Measurements from ENCODE around the gene PKP1.
"Not testable (repeated sequence)": the region's sequence is repeated elsewhere in the genome, so short reads cannot be mapped to it uniquely, and the experiment has no call there.

The PKP1 gene, protein sequence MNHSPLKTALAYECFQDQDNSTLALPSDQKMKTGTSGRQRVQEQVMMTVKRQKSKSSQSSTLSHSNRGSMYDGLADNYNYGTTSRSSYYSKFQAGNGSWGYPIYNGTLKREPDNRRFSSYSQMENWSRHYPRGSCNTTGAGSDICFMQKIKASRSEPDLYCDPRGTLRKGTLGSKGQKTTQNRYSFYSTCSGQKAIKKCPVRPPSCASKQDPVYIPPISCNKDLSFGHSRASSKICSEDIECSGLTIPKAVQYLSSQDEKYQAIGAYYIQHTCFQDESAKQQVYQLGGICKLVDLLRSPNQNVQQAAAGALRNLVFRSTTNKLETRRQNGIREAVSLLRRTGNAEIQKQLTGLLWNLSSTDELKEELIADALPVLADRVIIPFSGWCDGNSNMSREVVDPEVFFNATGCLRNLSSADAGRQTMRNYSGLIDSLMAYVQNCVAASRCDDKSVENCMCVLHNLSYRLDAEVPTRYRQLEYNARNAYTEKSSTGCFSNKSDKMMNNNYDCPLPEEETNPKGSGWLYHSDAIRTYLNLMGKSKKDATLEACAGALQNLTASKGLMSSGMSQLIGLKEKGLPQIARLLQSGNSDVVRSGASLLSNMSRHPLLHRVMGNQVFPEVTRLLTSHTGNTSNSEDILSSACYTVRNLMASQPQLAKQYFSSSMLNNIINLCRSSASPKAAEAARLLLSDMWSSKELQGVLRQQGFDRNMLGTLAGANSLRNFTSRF

DNA sequence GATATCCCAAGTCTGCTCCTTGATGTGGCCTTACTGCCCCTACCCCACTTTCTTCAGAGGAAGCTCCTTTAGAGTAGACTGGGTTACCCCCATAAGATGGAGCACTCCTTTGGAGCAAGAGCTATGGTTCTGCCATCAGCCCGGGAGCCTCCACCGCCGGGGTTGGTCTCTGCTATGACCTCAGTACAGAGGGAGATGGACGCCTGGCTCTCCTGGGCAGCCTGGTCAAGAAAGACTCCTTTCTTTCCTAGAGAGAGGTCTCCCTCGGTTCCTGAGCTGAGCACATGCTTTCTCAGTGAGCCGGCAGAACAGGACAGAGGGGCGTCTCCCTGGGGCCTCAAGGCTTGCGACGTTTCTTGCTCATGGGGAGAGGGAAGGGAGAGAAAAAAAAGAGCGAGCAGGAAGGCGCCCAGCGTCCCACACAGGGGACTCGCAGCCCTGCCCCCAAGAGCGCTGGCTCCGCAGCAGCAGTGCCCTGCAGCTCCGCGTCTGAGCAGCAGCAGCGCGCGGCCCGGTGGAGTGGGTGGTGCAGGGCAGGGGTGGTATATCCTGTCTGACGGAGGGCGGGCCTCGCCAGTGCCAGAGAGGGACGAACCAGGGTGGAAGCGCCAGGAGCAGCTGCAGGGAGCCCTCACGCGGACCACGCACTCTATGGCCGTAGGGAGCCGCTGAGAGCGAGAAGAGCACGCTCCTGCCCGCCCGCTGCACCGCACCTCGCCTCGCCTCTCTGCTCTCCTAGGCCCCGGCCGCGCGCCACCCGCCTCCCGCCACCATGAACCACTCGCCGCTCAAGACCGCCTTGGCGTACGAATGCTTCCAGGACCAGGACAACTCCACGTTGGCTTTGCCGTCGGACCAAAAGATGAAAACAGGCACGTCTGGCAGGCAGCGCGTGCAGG is at the start of gene PKP1:
TSS of gene PKP1 (plus strand) at position 576 of the 899 bp plus-strand sequence. CDS start at position 773, 197 bp downstream.
- DNase-seq: no peak

DNA sequence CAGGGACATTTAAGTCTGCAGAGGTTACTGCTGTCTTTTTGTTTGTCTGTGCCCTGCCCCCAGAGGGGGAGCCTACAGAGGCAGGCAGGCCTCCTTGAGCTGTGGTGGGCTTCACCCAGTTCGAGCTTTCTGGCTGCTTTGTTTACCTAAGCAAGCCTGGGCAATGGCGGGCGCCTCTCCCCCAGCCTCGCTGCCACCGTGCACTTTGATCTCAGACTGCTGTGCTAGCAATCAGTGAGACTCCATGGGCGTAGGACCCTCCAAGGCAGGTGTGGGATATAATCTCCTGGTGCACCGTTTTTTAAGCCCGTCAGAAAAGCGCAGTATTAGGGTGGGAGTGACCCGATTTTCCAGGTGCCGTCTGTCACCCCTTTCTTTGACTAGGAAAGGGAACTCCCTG is 43.7 kb upstream of the PKP1 start:
- not testable (repeated sequence) for DNase-seq

DNA sequence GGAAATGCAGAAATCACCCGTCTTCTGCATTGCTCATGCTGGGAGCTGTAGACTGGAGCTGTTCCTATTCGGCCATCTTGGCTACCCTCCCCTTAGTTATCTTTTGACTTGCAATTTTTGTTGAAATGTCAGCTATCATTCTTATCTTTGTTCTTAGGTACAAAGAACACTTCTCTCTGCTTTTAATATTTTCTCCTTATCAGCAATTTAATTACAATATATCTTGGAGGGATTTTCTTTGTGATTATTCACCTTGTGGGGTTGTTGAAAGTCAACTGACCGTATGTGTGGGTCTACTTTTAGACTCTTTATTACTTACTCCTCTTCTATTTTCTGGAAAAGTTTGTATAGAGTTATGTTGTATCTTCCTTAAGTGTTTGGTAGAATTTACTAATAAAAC is 43.1 kb upstream of the PKP1 start:
- DNase-seq: no peak

DNA sequence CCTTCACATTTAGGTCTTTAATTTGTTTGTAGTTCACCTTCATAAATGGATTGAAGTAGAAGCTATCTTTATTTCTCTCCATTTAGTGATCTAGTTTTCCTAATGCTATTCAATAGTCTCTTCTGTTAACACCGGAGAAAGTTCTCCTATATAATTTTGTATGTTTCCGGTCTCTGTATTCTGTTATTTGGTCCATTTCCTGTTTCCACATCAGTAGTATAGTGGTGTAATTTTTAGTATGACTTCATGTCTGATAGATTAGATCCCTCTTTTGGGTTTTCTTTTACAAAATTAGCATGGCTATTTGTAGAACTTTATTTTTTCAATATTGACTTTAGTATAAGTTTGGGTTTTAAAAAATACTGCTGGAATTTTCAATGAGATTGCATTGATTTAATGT is 41.6 kb upstream of the PKP1 start:
- no peak for DNase-seq

DNA sequence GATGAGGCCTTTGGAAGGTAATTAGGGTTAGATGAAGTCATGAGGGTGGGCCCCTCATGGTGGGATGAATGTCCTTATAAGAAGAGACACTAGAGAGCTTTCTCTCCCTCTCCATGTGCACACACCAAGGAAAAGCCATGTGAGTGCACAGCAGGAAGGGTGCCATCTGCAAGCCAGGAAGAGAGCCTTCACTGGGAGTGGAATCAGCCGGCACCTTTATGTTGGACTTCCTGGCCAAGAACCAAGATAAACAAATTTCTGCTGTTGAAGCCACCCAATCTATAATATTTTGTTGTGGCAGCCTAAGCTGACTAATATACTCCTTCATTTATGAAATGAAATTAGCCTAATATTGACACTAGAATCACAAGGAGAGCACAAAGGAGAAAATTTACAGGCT is 38.2 kb upstream of the PKP1 start:
- DNase-seq: no peak

DNA sequence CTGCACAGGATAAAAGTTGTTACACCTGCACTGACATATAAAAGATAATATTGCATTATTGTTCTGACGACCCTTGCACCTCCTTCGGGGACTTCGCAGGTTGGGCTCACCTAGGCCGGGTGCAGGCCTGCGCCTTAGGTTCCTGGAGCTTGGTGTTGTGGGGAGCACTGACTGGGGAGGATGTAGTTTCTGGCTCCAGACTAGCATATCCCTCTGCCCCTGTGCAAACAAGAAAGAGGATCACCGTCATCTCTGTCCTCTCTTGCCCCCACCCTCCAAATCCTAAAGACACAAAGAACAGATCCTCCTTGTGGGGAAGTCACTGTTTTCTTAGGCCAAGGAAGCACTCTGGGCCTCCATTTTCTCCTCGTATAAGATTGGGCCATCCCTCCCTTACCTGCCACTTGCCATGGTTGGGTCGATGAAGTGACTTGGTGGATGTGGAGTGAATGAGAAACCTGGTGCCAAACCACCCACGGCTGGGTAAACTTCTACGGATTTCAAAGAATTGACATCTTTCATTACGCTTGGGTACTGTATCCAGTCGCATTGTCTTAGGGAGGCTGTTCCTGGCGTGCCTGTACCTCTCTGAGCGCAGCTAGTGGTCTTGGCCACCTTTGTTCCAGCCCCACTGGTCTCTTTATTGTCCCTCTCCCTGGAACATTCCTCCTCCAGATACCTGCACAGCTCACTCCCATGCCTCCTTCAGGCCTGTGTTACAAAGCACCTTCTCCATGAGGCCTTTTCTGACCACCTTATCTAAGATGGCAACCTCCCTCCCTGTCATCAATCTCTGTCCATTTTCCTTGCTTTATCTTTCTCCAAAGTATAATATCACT is 34.4 kb upstream of the PKP1 start:
- DNase-seq: no peak

DNA sequence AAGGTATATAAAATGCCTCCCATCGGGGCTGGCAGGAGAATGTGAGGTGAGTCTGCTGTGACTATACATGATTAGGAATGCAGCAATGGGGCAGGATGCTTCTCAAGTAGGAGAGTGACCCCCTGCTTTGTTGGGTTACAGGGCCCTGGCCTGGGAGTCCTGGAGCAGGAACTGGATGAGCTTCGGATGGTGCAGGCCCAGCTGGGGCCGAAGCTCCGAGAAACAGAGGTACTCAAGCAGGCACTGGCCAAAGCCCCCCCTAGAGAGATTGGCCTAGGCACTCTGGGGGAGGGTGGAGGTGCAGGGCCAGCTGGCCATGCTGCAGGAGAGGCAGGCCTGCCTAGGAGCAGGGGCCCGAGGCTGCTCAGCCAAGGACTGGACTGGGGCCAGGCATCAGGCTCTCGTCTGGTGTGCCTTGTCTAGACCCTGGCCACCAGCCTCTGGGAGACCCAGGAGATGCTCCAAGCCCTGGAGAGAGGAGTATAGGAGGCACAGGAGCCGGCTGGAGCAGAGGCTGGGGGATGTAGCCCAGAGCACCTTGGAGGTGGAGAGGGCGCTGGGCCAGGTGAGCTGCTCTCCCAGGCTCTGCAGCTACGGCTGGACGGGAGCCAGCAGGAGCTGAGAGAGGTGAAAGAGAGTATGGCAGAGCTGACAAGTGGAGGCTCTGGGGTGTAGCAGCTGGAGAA is 32.8 kb upstream of the PKP1 start:
- no peak for DNase-seq

DNA sequence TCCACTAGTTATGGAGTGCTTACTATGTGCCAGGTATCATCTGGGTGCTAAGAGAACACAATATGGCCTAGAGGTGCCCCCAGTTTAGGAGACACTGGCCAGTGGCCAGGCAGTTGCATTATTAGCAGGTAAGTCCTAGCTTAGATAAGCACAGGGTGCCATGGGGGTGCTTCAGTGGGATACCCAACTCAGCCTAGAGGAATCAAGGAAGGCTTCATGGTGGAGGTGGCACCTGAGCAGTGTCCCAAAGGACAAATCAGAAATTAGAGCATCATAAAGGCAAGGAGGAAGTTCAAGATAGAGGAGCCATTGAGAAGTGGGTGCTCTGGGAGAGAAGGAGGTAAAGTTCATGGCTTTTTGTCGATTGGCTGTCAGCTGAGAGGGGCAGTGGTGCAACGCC is 31.9 kb upstream of the PKP1 start:
- DNase-seq: no peak

DNA sequence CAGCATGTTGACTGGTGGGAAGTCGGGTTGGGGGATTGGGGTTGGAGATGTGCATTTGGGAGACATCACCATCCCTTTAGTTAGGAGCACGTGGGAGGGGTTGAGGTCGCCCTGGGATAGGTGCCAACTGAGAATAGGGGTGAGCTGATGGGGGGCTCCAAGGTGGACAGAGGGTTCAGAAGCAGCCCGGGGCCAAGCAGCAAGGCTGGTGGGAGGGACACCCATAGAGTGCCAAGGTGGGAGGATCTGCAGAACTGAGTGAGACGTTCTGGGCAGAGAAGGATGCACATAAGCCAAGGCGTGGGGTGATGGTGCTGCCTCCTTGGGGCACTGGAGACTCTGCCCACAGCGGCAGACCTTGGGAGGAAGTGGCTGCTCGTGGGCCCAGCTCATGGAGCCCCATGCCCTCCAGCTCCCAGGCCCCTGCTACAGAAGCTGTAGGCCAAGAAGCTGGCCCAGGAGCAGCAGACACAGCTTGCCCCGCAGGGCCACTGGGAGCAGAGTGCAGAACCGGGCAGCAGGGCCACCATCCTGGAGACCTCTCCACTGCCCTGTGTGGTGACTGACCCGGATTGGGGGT is 31.4 kb upstream of the PKP1 start:
- no peak for DNase-seq

DNA sequence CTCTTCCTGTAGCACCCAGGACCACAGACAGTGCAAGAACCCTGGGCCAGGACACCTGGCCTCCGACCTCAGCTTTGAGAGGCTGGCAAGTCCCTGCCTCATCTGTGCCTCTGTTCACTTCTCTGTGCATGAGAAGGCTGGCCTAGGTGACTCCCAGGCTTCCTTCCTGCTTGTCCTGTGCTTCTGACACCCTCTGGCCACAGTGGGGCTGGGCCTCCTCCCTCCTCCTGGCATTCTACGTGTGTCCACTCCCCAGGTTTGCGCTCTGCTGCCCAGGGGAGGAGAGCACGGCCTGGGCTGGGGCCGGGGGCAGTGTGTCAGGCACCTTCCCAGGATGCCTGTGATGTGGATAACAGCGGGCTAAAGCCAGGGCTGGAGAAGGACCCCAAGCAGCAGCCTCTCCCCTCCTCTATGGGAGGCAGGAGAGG is 30.3 kb upstream of the PKP1 start:
- no peak for DNase-seq

DNA sequence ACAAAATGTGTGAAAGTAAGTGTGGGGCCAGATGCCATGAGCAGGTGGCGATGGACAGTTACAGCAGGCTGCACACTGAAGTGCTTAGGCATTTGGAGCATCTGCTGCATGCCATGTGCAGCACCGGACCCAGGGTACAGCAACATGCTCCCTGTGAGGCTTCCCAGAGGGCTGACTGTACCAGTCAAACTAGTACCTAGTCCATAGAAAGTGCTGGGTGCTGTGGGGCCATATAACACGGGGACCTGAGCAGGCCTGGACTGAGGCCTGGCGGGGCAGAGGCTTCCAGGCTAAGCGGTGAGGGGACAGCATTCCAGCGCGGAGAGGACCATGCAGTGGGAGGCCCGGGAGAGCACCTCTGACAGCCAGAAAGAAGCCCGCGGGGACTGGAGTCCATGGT is 29.9 kb upstream of the PKP1 start:
- DNase-seq: no peak

DNA sequence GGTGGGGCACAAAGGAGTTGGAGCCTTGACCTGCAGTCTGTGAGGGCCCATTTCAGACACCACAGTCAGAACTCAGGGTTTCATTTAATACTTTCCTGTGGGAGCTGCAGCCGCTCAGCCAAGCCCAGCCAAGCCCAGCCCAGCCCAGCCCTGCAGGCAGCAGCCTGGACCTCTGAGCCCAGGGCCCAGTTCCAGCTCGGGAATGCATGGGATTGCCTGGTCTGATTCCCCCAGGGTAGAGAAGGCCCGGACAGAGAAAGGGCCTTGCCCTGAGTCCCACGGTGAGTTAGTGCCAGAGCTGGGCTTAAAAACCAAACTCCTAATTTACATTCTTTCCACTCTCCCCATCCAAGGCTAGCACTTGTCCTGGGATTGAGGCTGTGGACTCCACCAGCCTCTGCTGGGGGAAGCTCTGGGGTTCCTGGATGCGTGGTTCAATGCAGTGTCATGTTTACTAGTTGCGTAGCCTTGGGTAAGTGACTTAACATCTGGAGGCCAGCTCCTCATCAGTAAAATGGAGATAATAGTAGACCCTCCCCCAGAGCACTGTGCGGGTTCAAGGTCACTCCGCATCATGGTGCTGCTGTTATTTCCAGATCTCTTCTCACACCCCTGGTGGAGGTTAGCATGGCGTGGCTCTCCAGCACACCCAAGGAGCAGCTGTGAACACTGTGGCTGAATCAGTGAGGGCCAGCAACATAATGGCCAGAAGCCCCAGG is 29.2 kb upstream of the PKP1 start:
- no peak for DNase-seq

DNA sequence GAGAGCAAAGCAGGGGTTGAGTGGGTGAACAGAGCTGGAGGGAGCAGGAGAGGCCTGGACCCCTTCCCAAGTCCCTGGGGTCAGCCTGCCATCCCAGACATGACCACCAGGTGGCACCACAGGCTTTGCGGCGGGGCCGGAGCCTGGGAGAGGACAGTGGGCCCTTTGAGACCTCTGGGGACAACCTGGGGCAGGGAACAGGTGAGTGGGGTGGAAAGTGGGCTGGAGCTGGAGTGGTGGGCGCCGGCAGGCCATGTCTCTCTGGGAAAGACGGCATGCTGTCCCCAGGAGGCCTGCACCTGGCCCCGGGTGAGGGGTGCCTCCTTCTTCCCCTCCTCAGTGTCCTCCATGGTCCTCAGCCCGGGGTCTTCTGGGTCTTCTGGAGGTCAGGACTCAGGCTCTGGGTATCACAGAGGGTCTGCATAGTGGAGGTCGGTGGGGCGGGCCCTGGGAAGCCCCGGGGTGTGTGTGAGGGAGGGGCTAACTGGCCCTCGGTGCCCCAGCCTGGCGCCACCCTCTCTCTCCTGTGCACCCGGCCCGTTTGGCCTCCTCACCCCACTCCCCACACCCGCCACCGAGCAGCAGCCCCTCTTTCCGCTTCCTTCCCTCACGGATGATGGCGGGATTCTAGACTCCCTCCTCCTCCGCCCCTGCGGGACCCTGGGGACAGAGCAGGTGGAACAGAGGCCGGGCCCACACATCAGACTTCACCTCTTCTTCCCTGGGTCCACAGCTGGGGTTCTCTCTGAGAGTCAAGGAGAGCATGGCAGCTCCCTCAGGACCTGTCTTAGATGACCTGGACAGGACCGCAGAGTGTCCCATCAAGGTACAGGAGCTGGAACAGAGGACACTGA is 28.5 kb upstream of the PKP1 start:
- peak in 1 of 2 donors; percentile 20 for DNase-seq

DNA sequence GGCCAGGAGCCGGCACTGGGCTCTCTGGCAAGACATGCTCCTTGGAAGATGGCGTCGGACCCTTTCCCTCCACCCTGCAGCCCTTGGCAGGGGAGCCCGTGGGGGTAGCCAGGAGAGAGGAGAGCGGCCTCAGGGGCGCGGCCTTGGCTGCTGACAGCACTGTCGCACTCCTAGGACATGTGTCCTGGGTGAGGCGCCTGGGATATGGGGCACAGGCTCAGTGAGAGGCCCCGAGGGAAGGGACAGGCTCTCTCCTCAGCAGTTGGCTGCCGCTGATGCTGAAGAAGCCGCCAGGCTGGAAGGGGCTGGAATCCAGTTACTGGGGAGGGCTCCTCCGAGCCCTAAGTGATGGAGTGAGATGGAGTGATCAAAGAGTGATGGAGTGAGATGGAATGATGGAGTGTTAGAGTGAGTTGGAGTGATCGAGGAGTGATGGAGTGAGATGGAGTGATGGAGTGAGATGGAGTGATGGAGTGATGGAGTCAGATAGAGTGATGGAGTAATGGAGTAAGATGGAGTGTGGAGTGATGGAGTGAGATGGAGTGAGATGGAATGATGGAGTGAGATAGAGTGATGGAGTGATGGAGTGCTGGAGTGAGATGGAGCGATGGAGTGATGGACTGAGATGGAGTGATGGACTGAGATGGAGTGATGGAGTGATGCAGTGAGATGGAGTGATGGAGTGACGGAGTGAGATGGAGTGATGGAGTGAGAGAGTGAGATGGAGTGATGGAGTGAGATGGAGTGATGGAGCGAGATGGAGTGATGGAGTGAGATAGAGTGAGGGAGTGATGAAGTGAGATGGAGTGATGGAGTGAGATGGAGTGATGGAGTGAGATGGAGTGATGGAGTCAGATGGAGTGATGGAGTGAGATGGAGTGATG is 27.6 kb upstream of the PKP1 start:
- DNase-seq: no peak

DNA sequence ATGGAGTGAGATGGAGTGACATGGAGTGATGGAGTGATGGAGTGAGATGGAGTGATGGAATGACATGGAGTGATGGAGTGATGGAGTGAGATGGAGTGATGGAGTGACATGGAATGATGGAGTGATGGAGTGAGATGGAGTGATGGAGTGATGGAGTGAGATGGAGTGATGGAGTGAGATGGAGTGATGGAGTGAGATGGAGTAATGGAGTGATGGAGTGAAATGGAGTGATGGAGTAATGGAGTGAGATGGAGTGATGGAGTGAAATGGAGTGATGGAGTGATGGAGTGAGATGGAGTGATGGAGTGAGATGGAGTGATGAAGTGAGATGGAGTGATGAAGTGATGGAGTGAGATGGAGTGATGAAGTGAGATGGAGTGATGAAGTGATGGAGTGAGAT is 25.2 kb upstream of the PKP1 start:
- not testable (repeated sequence) for DNase-seq

DNA sequence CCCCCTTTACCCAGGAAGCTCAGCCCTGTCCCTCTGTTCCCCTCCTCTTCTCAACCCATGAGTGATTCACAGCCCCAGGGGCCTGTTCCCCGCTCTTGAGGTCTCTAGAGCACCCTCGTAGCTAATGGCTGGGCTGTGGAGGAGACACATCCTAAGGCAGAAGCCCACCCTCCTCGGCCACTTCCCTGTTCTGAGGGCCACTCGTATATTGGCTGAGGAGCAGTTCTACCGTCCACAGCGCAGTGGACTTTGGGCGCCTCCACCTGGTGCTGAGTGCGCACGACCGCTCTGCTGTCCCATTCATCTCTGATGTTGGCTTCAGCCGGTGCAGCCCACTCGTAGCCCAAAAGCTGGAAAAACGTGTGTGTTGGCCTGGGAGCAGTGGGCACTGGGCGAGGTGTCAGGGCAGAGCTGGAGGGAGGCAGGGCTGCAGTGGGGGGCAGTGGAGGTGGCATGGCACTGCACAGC is 24.5 kb upstream of the PKP1 start:
- no peak for DNase-seq

DNA sequence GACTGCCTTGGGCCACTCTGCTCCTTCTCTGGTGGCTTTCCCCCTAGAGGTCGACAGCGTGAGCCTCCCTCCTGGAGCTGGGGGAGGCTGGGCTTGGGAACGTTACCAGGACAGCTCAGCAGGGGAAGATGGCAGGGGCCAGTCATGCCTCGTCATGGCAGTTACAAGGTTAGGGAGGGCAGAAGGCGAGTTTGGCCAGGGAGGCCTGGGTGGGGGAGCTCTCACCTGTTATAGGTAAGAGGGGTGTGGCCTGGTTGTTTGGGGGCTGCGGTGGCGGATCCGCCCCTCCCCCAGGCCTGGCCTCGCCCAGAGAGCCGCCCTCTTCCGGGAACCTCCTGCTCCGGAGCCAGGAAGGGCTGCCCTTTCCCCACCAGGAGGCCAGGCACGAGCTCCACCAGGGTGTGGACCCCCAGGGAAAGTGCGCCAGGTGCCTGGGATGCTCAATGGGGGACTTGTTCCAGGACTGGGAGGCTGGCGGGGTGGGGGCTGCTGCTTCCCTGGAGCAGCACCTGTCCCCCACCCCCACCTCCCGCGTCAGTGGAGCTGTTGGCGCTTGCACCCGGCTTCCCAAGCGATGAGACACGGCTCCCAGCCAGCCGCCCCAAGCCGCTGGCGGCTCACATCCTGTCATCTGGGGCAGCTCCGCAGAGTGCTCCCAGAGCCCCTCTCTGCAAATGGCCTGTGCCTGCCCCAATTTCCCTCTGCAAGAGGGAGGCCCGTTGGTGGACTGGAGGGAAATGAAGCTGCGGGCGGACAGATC is 23.6 kb upstream of the PKP1 start:
- no peak for DNase-seq

DNA sequence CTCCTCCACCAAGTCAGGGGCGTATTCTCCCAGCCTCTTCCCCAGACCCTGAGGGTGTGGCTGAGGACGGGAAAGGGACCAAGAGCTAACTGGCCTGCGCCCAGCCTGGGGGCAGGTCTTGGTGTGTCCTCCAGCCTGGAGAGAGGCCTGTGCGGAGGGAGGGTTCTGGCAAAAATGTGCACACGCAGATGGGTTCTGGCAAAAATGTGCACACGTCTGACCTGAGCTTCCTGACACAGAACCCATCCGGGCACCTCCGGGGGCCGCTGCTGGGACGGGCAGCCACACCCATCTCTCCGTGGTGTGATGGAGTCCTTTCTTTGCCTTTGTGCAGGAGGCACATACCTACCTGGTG is 23.1 kb upstream of the PKP1 start:
- DNase-seq: no peak
